Measurements from ENCODE around the gene SLC2A9.

Gene SLC2A9

GRCh38 chr4:10041036-10041435 is 19.7 kb upstream of the SLC2A9 start:
- DNase-seq = no peak

GRCh38 chr4:10040049-10040892 is 19.0 kb upstream of the SLC2A9 start:
- no peak for DNase-seq

- DNase-seq = no peak
These were observed 15.6 kb upstream of the SLC2A9 start for GRCh38 chr4:10036807-10037342.

- no peak for DNase-seq
These were observed 13.8 kb upstream of the SLC2A9 start for GRCh38 chr4:10035130-10035529.

GRCh38 chr4:10034612-10035104 is 13.4 kb upstream of the SLC2A9 start:
- DNase-seq = no peak

- no peak for DNase-seq
These were observed 12.8 kb upstream of the SLC2A9 start for GRCh38 chr4:10034136-10034535.

- no peak for DNase-seq
These were observed 12.0 kb upstream of the SLC2A9 start for GRCh38 chr4:10033191-10033881.

GRCh38 chr4:10032625-10033024 is 11.3 kb upstream of the SLC2A9 start:
- DNase-seq = no peak

- no peak for DNase-seq
These were observed 10.6 kb upstream of the SLC2A9 start for GRCh38 chr4:10031668-10032590.

GRCh38 chr4:10030972-10031667 is 9.8 kb upstream of the SLC2A9 start:
- no peak for DNase-seq

GRCh38 chr4:10029403-10029802 is 8.1 kb upstream of the SLC2A9 start:
- DNase-seq = no peak

GRCh38 chr4:10028910-10029309 is 7.6 kb upstream of the SLC2A9 start:
- DNase-seq = no peak

- no peak for DNase-seq
These were observed 5.2 kb upstream of the SLC2A9 start for GRCh38 chr4:10026485-10026884.

GRCh38 chr4:10025230-10025806 is 4.0 kb upstream of the SLC2A9 start:
- DNase-seq = no peak

- DNase-seq = no peak
These were observed 3.0 kb upstream of the SLC2A9 start for GRCh38 chr4:10024303-10024702.

- no peak for DNase-seq
These were observed 2.5 kb upstream of the SLC2A9 start for GRCh38 chr4:10023806-10024205.

GRCh38 chr4:10023050-10023419 is 1.7 kb upstream of the SLC2A9 start:
- DNase-seq = no peak

GRCh38 chr4:10022346-10023049 is 1.2 kb upstream of the SLC2A9 start:
- no peak for DNase-seq

- DNase-seq = no peak
These were observed 341 bp upstream of the SLC2A9 start for GRCh38 chr4:10021653-10022023.

GRCh38 chr4:10020106-10020505 is 1.2 kb downstream of the SLC2A9 start:
- no peak for DNase-seq

GRCh38 chr4:10019521-10020051 is 1.7 kb downstream of the SLC2A9 start:
- no peak for DNase-seq

Measured in activated CD4-positive, alpha-beta T cell treated with anti-CD3 and anti-CD28 coated beads for 1 hour (primary cell).